Type B pancreatic cell (in vitro differentiated cells): ENCODE measurements around the gene PUSL1. TPM values are rescaled to one million over a fixed set of nuclear protein-coding genes. Genes with fewer than 3 reads are reported as not detected.

Source experiments
- DNase-seq: peaks from one replicate; pipeline ENCODE4 v3.0.0; 2021; ENCODE audit warnings: mixed read lengths; ENCODE audit not compliant: unreplicated experiment; ENCODE audit errors: extremely low spot score
- H3K27ac Mint-ChIP-seq: 2 replicates; pipeline ENCODE4 v1.8.0; 2021; ENCODE audit warnings: mild to moderate bottlenecking, mixed read lengths
- H3K27me3 Mint-ChIP-seq: 2 replicates; pipeline ENCODE4 v1.8.0; 2021; ENCODE audit warnings: mixed read lengths
- H3K36me3 Mint-ChIP-seq: 2 replicates; pipeline ENCODE4 v1.8.0; 2021; ENCODE audit warnings: mixed read lengths
- H3K4me1 Mint-ChIP-seq: one replicate; pipeline ENCODE4 v1.8.0; 2021; ENCODE audit warnings: mixed read lengths; ENCODE audit not compliant: unreplicated experiment
- H3K4me3 Mint-ChIP-seq: 2 replicates; pipeline ENCODE4 v1.8.0; 2021; ENCODE audit warnings: mild to moderate bottlenecking, mixed read lengths
- H3K9me3 Mint-ChIP-seq: 2 replicates; pipeline ENCODE4 v1.8.0; 2021; ENCODE audit warnings: mixed read lengths
- CTCF ChIP-seq: fragments of 200-600 bp; sonication (generic); conservative IDR thresholded peaks from 2 replicates; pipeline ENCODE4 v1.5.0; 2021; ENCODE audit warnings: antibody characterized with exemption, mild to moderate bottlenecking
- total RNA-seq: library from RNA; stranded (reverse); gene quantifications from 2 replicates; pipeline ENCODE4 v1.2.1, GENCODE V29; 2021; ENCODE audit warnings: low replicate concordance

The PUSL1 gene
- total RNA-seq, 1 donor from 2014 or later, result 20.4 TPM

DNA sequence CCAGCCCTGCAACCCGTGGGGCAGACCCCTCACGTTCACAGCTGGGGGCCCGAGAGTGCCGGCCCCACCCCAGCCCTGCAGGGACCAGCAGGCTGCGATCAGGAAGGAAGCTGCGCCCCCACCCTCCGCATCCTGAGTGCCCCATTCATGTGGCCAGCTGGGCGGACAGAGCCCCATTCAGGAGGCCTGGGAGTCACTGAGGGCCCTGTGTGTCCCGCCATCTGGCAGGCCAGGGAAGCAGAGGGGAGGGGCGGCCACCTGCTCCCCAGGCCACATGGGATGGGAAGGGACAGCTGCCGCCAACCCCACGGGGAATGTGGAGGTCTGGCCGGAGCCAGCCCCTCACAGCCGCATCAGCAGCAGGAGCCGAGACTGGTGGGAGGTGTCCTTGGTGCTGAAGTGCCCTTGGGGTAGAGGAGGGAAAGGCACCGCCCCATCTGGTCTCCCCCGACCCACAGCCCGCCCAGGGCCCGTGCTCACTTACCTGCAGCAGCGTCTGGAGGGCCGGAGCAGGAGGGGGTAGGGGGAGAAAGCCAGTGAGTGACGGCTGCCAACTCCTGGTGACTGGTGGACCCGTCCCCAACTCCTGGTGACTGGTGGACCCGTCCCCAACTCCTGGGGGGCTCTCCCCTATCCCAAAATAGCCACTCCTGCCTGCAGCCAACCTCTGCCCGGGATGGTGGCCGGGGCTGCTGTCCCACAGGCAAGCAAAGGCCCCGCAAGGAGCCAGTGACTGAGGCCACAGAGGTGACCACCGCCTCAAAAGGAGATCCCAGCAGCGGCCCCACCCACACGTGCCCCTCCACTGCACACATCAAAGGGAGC lies 9.3 kb upstream of the PUSL1 start:
- H3K36me3 Mint-ChIP-seq, result no peaks in the 10 kb centered on the region
- no peak for TF ChIP-seq CTCF
- no peaks in the 10 kb centered on the region for H3K27me3 Mint-ChIP-seq
- no peak overlapping the region for H3K27ac Mint-ChIP-seq
- H3K9me3 Mint-ChIP-seq, result no peaks in the 10 kb centered on the region
- no peak overlapping the region for H3K4me3 Mint-ChIP-seq
- no peaks in the 10 kb centered on the region for H3K4me1 Mint-ChIP-seq
- no peak for DNase-seq

DNA sequence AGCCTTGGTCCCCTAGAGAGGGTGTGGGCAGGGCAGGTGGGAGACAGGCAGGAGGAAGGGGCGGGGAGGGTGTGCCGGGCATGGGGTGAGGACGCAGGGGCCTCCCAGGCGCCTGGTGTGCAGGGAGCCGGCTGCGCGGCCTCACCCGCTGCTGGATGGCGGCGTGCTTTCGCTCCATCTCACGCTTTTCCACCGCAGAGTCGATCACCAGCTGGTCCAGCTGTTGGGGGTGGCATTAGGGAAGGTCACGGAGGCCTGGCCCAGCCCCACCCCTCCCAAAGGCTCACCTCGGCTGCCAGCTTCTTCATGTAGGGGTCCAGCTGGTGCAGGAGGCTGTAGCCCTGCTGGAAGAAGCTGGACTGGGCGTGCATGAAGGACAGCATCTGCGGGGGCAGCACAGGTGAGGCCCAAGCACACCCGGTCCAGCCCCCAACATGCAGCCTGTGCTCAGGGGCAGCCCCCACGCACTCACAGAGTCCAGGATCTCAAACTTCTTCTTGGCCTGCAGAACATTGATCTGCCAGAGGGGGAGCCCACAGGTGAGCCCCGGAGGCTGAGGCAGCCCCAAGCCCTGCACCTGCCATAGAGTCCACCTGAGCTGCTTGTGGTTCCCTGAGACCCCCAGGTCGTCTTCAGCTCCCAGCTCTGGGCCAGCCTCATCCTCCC lies 8.6 kb upstream of the PUSL1 start:
- Mint-ChIP-seq H3K36me3 (no peaks in the 10 kb centered on the region), H3K4me1 (peaks cover 4% of the 10 kb centered on the region), H3K27ac (no peak overlapping the region), H3K4me3 (no peak overlapping the region), H3K9me3 (no peaks in the 10 kb centered on the region), H3K27me3 (no peaks in the 10 kb centered on the region)
- TF ChIP-seq CTCF, result peak; percentile 57
- DNase-seq, result no peak

GRCh38 chr1:1300352-1300739 lies 8.1 kb upstream of the PUSL1 start:
- Mint-ChIP-seq H3K27ac (no peak overlapping the region), H3K4me1 (peaks cover 4% of the 10 kb centered on the region), H3K9me3 (no peaks in the 10 kb centered on the region), H3K27me3 (no peaks in the 10 kb centered on the region), H3K4me3 (no peak overlapping the region), H3K36me3 (no peaks in the 10 kb centered on the region)
- peak; percentile 10 for TF ChIP-seq CTCF
- DNase-seq, result no peak

DNA sequence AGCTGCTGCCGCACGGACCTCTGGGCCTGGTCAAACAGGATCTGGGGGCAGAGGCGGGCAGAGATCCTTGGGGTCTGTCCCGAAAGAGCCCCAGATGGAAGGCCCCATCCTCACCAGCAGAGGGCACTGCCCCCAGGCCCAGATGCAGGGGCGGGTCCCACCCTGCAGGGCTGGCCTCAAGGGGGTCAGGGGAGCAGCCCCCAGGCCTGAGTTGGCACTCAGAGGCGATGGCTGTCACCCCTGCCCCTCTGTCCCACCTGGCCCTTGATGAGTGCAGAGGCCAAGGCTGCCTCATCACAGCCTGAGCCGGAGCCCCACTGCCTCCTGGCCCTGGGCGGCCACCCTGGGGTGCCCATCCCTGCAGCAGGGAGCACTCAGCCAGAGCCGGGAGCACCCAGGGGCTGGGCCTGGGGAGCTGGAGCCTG lies 6.4 kb upstream of the PUSL1 start:
- Mint-ChIP-seq H3K27me3 (no peaks in the 10 kb centered on the region), H3K4me1 (peaks cover 15% of the 10 kb centered on the region), H3K9me3 (no peaks in the 10 kb centered on the region), H3K36me3 (no peaks in the 10 kb centered on the region), H3K27ac (no peak overlapping the region), H3K4me3 (no peak overlapping the region)
- peak; percentile 67 for TF ChIP-seq CTCF
- no peak for DNase-seq

- H3K4me1 Mint-ChIP-seq, result peaks cover 15% of the 10 kb centered on the region
- H3K9me3 Mint-ChIP-seq, result no peaks in the 10 kb centered on the region
- no peak for TF ChIP-seq CTCF
- no peaks in the 10 kb centered on the region for H3K27me3 Mint-ChIP-seq
- no peak for DNase-seq
- no peak overlapping the region for H3K4me3 Mint-ChIP-seq
- H3K27ac Mint-ChIP-seq, result no peak overlapping the region
- no peaks in the 10 kb centered on the region for H3K36me3 Mint-ChIP-seq
Observed at GRCh38 chr1:1302951-1303509, 5.4 kb upstream of the PUSL1 start.
